NCI-H774 (cell line): Measurements from ENCODE around the gene CSF1.

ENCODE experiments used
- DNase-seq: peaks from one replicate; lab custom pipeline; 2025; lab: John Stamatoyannopoulos, UW

CSF1 gene

DNA sequence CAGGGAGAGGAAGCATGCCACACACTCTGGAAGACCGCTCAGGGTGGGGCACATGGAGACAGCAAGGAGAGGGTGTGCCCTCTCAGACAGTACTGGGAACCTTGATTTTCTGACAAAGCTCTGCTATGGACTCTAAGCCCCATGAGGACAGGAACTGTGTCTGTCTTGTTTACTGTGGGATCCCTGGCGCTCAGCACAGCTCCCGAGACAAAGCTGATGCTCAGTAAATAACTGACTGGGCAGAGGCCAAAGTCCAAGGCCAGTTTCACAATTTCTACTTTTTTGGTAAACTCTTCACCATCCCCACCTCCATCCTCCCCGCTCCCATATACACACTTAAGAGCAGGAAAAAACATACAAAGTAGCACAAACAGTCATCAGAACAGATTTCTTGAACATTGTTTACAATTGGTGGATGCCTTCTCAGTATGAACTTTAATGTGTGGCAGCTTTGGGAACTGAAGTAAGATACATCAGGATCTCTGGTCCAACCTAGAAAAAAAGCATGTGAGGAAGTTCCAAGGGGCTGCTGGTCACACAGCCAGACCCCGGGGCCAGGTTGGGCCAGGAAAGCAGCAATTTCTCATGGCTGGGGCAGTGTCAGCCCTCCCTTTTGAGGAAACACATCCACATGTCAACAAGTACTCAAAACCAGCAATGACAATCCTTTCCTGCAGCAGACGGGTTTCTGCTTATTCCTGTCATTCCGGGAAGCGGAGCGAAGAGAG, 68.3 kb downstream of the CSF1 start:
- no peak for DNase-seq

DNA sequence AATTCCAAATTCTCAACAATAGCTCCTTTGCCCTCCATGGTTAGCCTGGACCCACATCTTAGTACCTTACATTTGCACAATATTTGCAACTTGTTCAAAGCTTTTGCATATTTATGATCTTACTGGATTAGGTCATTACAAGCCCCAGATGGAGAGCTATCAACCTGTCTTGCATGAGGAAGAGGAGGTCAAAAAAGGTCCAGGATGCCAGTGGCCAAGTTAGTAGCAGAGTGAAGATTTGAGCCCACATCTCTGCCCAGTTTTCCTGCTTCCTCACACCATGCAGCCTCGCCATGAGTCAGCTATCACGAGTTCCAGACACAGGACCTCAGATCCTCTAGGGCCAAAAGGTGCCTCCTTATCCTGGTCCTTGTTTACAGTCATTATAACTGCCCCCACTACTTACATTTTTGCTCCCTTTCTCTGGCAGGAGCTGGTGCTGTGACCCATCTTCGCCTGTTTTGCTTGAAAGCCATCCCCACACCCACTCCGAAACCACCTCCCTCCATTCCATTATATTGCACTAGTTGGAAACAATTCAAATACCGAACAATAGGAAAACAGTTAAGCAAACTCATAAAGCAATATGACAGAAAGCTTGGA, 68.9 kb downstream of the CSF1 start:
- DNase-seq = no peak
